NCI-H748 treated with DMSO at 0.1 percent for 48 hours (cell line): Measurements from ENCODE around the gene GPR37L1.
"Not testable (repeated sequence)": the region's sequence is repeated elsewhere in the genome, so short reads cannot be mapped to it uniquely, and the experiment has no call there.

Experiments used
- DNase-seq: peaks from one replicate; lab custom pipeline; 2025; lab: John Stamatoyannopoulos, UW

GPR37L1 gene

GRCh38 chr1:202110977-202111376 lies 11.7 kb upstream of the GPR37L1 start:
- no peak for DNase-seq

- not testable (repeated sequence) for DNase-seq
Observed at GRCh38 chr1:202111589-202111988, 11.1 kb upstream of the GPR37L1 start.

- DNase-seq: no peak
Observed at GRCh38 chr1:202112859-202113689, 9.6 kb upstream of the GPR37L1 start.

- no peak for DNase-seq
Observed at GRCh38 chr1:202113690-202114300, 8.9 kb upstream of the GPR37L1 start.

GRCh38 chr1:202116287-202116686 lies 6.4 kb upstream of the GPR37L1 start:
- DNase-seq: no peak

- no peak for DNase-seq
Observed at GRCh38 chr1:202117898-202118371, 4.8 kb upstream of the GPR37L1 start.

- DNase-seq: no peak
Observed at GRCh38 chr1:202121006-202121405, 1.7 kb upstream of the GPR37L1 start.

GRCh38 chr1:202123336-202123813 lies 658 bp downstream of the GPR37L1 start:
- DNase-seq: no peak

- no peak for DNase-seq
Observed at GRCh38 chr1:202124142-202124541, 1.4 kb downstream of the GPR37L1 start.

GRCh38 chr1:202125611-202126010 lies 2.9 kb downstream of the GPR37L1 start:
- no peak for DNase-seq

- DNase-seq: no peak
Observed at GRCh38 chr1:202126426-202126825, 3.7 kb downstream of the GPR37L1 start.

GRCh38 chr1:202127061-202127460 lies 4.3 kb downstream of the GPR37L1 start:
- DNase-seq: no peak

- no peak for DNase-seq
Observed at GRCh38 chr1:202127836-202128622, 5.3 kb downstream of the GPR37L1 start.

GRCh38 chr1:202129453-202130296 lies 7.0 kb downstream of the GPR37L1 start:
- no peak for DNase-seq

GRCh38 chr1:202130297-202130721 lies 7.6 kb downstream of the GPR37L1 start:
- DNase-seq: no peak

- DNase-seq: no peak
Observed at GRCh38 chr1:202130816-202131522, 8.3 kb downstream of the GPR37L1 start.

GRCh38 chr1:202131956-202132821 lies 9.5 kb downstream of the GPR37L1 start:
- DNase-seq: no peak

GRCh38 chr1:202133001-202133400 lies 10.3 kb downstream of the GPR37L1 start:
- no peak for DNase-seq

- DNase-seq: no peak
Observed at GRCh38 chr1:202133496-202133895, 10.8 kb downstream of the GPR37L1 start.

- no peak for DNase-seq
Observed at GRCh38 chr1:202133989-202134388, 11.3 kb downstream of the GPR37L1 start.
